NCI-H1105 (cell line): Measurements from ENCODE around the gene TMEM121.
"Not testable (repeated sequence)": the region's sequence is repeated elsewhere in the genome, so short reads cannot be mapped to it uniquely, and the experiment has no call there.

Experiments
- DNase-seq: peaks from one replicate; lab custom pipeline; 2025; lab: John Stamatoyannopoulos, UW

The TMEM121 gene

GRCh38 chr14:105547072-105547471 lies 20.7 kb downstream of the TMEM121 start:
- not testable (repeated sequence) for DNase-seq

DNA sequence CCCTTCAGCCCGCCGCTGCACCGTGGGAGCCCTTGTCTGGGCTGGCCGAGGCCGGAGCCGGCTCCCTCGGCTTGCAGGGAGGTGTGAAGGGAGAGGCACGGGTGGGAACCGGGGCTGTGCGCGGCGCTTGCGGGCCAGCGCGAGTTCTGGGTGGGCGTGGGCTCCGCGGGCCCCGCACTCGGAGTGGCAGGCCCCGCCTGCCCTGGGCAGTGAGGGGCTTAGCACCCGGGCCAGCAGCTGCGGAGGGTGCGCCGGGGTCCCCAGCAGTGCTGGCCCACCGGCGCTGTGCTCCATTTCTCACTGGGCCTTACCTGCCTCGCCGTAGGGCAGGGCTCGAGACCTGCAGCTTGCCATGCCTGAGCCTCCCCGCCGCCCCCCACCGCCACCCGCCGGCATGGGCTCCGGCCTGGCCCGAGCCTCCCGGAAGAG lies 21.4 kb downstream of the TMEM121 start:
- DNase-seq = no peak

DNA sequence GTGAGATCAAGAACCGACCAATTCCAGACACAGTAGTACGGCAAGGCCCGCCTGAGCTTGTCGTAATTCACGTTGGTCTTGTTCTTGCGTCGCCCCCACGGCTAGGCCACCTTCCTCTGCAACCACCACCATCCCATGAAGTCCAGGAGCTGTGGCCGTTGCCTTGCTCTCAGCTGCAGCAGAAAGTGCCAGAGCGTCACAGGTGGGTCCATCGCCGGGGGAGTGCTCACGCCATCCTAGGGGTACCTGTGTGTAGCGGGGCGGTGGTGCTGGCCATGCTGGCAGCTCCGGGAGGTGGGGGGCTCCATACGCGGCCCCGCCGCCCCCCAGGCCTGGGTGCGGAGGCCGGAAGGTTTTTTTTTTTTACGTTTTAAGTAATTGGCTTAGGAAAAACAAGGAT lies 23.1 kb downstream of the TMEM121 start:
- no peak for DNase-seq

- DNase-seq = no peak
Observed at GRCh38 chr14:105554022-105554421, 27.6 kb downstream of the TMEM121 start.

- no peak for DNase-seq
Observed at GRCh38 chr14:105554523-105554922, 28.1 kb downstream of the TMEM121 start.

DNA sequence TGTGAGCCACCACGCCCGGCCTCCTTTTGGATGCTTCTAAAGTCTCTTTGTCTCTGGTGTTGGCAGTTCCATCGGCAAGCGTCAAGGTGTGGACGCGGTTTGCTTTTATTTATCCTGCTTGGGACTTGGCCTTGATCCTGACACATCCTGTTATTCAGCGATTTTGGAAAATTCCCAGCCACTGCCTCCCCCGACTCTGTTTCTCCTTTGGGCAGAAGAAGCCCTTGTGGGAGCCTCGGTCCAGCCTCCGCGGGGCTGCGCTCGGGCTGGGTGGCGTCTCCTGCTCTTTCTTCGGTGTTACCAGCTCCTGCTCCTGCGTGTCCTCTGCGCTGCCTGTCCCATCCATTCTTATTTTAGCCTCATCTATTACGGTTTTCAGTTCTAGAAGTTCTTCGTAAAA lies 31.3 kb downstream of the TMEM121 start:
- DNase-seq = not testable (repeated sequence)

GRCh38 chr14:105558449-105559154 lies 32.2 kb downstream of the TMEM121 start:
- DNase-seq = not testable (repeated sequence)

DNA sequence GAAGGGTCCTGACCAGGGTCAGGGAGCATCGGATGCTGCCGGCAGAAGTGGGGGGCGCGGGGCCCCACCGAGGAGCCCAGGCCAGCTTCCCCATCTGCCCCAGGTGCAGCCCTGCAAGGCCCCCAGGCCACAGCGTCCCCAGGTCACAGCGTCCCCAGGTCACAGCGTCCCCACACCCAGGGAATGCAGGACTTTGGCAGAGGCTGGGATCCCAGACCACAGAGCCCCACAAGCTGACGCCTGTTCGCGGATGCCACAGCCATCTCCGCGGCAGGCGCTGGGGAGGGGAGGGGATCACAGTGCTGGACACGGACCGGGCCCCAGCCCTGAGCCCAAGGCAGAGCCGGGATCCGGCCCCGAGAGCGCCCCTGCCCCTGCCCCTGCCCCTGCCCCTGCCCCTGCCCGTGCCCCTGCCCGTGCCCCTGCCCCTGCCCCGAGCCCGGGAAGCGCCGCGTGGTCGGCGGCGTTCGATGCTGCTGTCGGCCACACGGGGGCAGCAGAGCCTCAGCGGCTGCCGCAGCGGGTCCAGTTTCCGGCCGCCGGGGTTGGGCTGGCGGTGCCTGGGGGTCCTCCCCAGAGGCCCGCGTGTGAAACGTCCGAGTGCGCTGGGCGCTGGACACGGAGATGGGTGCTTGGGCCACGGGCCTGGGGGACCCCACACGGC lies 33.1 kb downstream of the TMEM121 start:
- not testable (repeated sequence) for DNase-seq

GRCh38 chr14:105560048-105560669 lies 33.8 kb downstream of the TMEM121 start:
- not testable (repeated sequence) for DNase-seq

- DNase-seq = not testable (repeated sequence)
Observed at GRCh38 chr14:105561345-105561744, 35.0 kb downstream of the TMEM121 start.

DNA sequence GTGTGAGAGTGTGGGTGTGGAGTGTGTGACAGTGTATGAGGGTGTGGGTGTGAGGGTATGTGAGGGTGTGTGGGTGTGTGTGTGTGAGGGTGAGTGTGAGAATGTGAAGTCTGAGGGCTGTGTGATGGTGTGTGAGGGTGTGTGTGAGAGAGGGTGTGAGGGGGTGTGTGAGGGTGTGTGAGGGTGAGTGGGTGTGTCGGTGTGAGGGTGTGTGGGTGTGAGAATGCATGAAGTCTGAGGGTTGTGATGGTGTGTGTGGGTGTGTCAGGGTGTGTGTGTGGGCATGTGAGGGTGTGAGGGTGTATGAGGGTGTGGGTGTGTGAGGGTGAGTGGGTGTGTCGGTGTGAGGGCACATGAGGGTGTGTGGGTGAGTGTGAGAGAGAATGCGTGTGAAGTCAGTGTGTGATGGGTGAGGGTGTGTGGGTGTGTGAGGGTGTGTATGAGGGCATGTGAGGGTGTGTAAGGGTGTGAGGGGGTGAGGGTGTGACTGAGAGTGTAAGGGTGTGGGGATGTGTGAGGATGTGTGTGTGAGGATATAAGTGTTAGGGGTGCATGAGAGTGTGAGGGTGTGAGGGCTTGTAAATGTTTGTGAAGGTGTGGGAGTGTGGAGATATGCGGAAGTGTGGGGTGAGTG lies 36.4 kb downstream of the TMEM121 start:
- DNase-seq = no peak

DNA sequence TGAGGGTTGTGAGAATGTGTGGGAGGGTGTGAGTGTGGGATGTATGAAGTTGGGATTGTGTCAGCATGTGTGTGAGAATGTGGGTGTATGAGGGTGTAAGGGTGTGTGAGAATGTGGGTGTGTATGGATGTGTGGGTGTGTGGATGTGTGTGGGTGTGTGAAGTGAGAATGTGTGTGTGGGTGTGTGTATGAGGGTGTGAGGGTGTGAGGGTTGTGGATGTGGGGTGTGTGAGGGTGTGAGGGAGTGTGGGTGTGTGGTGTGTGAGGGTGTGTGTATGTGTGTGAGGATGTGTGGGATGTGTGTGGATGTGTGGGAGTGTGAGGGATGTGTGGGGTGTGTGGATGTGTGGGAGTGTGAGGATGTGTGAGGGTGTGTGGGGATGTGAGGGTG lies 37.0 kb downstream of the TMEM121 start:
- DNase-seq = no peak

DNA sequence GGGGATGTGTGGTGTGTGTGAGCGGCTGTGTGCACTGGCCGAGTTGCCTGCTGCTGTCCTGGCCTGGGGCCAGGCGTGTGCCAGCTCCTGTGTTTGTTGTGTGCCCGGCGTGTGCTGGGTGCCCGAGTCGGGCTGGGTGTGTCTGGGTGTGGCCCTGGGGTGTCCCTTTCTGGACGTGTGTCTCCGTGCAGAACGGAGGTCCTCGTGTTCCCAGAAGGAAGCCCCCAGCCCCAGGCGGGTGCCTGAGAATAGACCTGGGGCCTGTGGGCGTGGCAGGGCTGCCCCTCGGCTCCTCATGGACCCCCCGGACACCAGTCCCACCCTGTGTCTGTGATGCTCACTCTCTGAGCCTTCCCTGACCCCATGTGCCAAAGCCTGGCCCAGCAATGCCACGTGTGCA lies 38.2 kb downstream of the TMEM121 start:
- not testable (repeated sequence) for DNase-seq

- not testable (repeated sequence) for DNase-seq
Observed at GRCh38 chr14:105565185-105565919, 39.0 kb downstream of the TMEM121 start.

GRCh38 chr14:105566248-105567163 lies 40.1 kb downstream of the TMEM121 start:
- not testable (repeated sequence) for DNase-seq

- not testable (repeated sequence) for DNase-seq
Observed at GRCh38 chr14:105567164-105568103, 41.1 kb downstream of the TMEM121 start.

DNA sequence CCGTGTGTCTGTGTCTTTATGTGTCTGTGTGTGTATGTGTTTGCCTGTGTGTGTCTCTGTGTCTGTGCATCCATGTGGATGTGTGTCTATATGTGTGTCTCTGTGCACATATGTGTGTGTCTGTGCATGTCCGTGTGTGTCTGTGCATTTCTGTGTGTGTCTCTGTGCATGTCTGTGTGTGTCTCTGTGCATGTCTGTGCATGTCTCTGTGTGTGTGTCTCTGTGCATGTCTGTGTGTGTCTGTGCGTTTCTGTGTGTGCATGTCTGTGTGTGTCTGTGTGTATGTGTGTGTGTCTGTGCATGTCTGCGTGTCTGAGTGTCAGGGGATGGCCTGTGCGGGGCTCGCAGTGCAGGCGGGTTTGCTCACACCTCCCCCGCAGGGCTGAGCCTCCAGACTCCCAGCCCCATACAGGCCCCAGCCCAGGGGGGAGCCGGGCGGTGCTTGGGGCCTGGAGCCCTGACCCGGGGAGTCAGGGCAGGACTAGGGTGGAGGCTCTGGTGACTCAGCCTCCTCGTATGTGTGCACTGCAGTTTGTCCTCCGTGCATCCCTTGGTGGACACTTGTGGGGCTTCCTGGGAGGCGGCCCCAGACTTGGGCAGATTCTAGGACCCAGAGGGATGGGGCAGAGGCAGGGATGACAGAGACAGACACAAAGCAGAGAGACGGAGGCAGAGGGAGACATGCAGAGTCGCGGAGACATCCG lies 41.9 kb downstream of the TMEM121 start:
- DNase-seq = not testable (repeated sequence)

- no peak for DNase-seq
Observed at GRCh38 chr14:105568859-105569766, 42.7 kb downstream of the TMEM121 start.
